Measurements from ENCODE around the gene MACO1.

MACO1 gene

GRCh38 chr1:25473653-25474225 is 43.0 kb downstream of the MACO1 start:
- Mint-ChIP-seq H3K27me3 (ENCODE audit: low read depth, poor library complexity) (peaks cover 5% of the 10 kb centered on the region), H3K27ac (no peak overlapping the region), H3K4me1 (peaks cover 4% of the 10 kb centered on the region), H3K4me3 (no peak overlapping the region), H3K36me3 (ENCODE audit: low read depth) (peaks cover 16% of the 10 kb centered on the region), H3K9me3 (no peaks in the 10 kb centered on the region)
- no peak for TF ChIP-seq CTCF (IDR thresholded peaks at IDR 0.05)
- DNase-seq = no peak

GRCh38 chr1:25474439-25475047 is 43.8 kb downstream of the MACO1 start:
- no peak for TF ChIP-seq CTCF (IDR thresholded peaks at IDR 0.05)
- H3K4me1 Mint-ChIP-seq = peaks cover 4% of the 10 kb centered on the region
- peaks cover 5% of the 10 kb centered on the region for H3K27me3 Mint-ChIP-seq (ENCODE audit: low read depth, poor library complexity)
- no peak overlapping the region for H3K4me3 Mint-ChIP-seq
- peaks cover 13% of the 10 kb centered on the region for H3K36me3 Mint-ChIP-seq (ENCODE audit: low read depth)
- no peak overlapping the region for H3K27ac Mint-ChIP-seq
- no peak for DNase-seq
- no peaks in the 10 kb centered on the region for H3K9me3 Mint-ChIP-seq

- TF ChIP-seq CTCF (IDR thresholded peaks at IDR 0.05) = no peak
- no peak for DNase-seq
- Mint-ChIP-seq H3K27me3 (ENCODE audit: low read depth, poor library complexity) (no peaks in the 10 kb centered on the region), H3K4me3 (no peak overlapping the region), H3K9me3 (no peaks in the 10 kb centered on the region), H3K4me1 (peaks cover 4% of the 10 kb centered on the region), H3K27ac (peak overlapping the region; percentile 0), H3K36me3 (ENCODE audit: low read depth) (peaks cover 5% of the 10 kb centered on the region)
Measured at GRCh38 chr1:25476186-25477097, 45.7 kb downstream of the MACO1 start.

DNA sequence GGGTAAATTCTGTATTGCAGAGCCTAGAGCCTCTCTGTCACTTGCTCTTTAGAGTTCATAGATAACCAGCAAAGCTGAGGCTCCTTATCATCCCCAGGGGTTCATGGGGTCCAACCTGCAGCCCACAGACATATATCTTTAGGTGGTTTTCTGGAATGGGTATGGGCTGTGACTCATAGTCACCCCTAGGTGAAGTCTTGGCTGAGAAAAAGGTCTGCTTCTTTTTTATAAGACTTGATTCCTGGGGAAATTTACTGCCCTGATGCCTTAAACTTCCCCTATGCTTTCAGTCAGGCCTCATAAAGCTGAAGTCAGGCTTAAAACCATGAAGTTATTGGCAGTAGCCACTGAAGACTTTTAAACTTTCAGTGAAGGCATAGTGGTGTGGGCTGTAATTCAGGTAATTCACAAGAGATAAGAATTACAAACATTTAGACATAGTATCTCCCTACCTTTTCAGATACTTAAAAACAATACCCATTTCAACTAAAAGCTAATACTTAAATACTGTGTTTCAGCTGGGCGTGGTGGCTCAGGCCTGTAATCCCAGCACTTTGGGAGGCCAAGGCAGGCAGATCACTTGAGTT is 46.8 kb downstream of the MACO1 start:
- Mint-ChIP-seq H3K4me1 (peaks cover 4% of the 10 kb centered on the region), H3K27ac (no peak overlapping the region), H3K9me3 (no peaks in the 10 kb centered on the region), H3K4me3 (no peak overlapping the region), H3K27me3 (ENCODE audit: low read depth, poor library complexity) (no peaks in the 10 kb centered on the region), H3K36me3 (ENCODE audit: low read depth) (peaks cover 5% of the 10 kb centered on the region)
- no peak for TF ChIP-seq CTCF (IDR thresholded peaks at IDR 0.05)
- no peak for DNase-seq

GRCh38 chr1:25478633-25479032 is 47.9 kb downstream of the MACO1 start:
- DNase-seq = no peak
- Mint-ChIP-seq H3K9me3 (no peaks in the 10 kb centered on the region), H3K4me1 (peaks cover 4% of the 10 kb centered on the region), H3K27ac (no peak overlapping the region), H3K27me3 (ENCODE audit: low read depth, poor library complexity) (no peaks in the 10 kb centered on the region), H3K36me3 (ENCODE audit: low read depth) (peaks cover 9% of the 10 kb centered on the region), H3K4me3 (no peak overlapping the region)
- no peak for TF ChIP-seq CTCF (IDR thresholded peaks at IDR 0.05)

Data from nephron progenitor cell (in vitro differentiated cells).